Prostate gland (tissue), 2 donors: ENCODE results near the gene OVOL1. TPM values are rescaled to one million over a fixed set of nuclear protein-coding genes. Genes with fewer than 3 reads are reported as not detected.

Experiments used
- DNase-seq: peaks from one replicate; pipeline ENCODE4 v3.0.0-alpha.2; 2019; ENCODE audit warnings: low spot score
- H3K27ac ChIP-seq, 2 donors: fragments of 200-600 bp; sonication (generic); 2 replicates each; pipeline ENCODE4 v1.5.1; 2017 to 2019
- H3K27me3 ChIP-seq: fragments of 200-600 bp; sonication (generic); replicated peaks from 2 replicates; pipeline ENCODE4 v1.5.1; 2019; ENCODE audit not compliant: insufficient read depth
- H3K36me3 ChIP-seq, 2 donors: fragments of 200-600 bp; sonication (generic); 1 replicate in 1 of 2; 2 replicates in 1 of 2; pipeline versions ENCODE4 v1.5.1 to v1.8.1; 2017 to 2019
- H3K4me1 ChIP-seq: fragments of 200-600 bp; sonication (generic); replicated peaks from 2 replicates; pipeline ENCODE4 v1.5.1; 2019
- H3K4me3 ChIP-seq, 2 donors: fragments of 200-600 bp; sonication (generic); 2 replicates each; pipeline ENCODE4 v1.5.1; 2017 to 2019
- H3K9me3 ChIP-seq: fragments of 200-600 bp; sonication (generic); 2 replicates; pipeline ENCODE4 v1.5.1; 2017
- POLR2A ChIP-seq: fragments of 450-650 bp; IDR thresholded peaks from one replicate; pipeline ENCODE4 v1.6.1; 2016; ENCODE audit warnings: antibody characterized with exemption, mild to moderate bottlenecking
- POLR2AphosphoS5 ChIP-seq: sonication (generic); formaldehyde crosslinking; IDR thresholded peaks from one replicate; pipeline ENCODE4 v1.6.1; 2017; ENCODE audit warnings: antibody characterized with exemption
- WGBS: methylation state at CpG from one replicate; pipeline ENCODE4 v1.1.5; 2018; 5-methylcytosine and 5-hydroxymethylcytosine counted together
- intact Hi-C: fragments of 100-400 bp; cut with DNase I; formaldehyde crosslinking; loops from one replicate; pipeline ENCODE4 v1.14.2; 2022
- total RNA-seq, 2 donors: library from RNA; depleted of rRNA; stranded (reverse); fragments of >200 nt; gene quantifications; one replicate each; pipeline ENCODE4 v1.1.0, GENCODE V29; 2016
- TF ChIP-seq, protein P1 (sequence below), 4 experiments: fragments of 200-600 bp in 2 of 4; fragments of 450-650 bp in 2 of 4; sonication (generic) in 2 of 4; IDR thresholded peaks; 1 replicate in 3 of 4; 2 replicates in 1 of 4; pipeline ENCODE4 v1.5.1; 2016 to 2019; ENCODE audit warnings: antibody characterized with exemption in 4 of 4, mild to moderate bottlenecking in 2 of 4, moderate library complexity in 2 of 4

OVOL1 gene
- total RNA-seq, 2 donors from 2014 or later: 2.7 to 8.5 TPM

GRCh38 chr11:65781962-65782815 is 4.7 kb upstream of the OVOL1 start:
- H3K9me3 ChIP-seq: no peaks in the 10 kb centered on the region
- no peak overlapping the region for H3K4me3 ChIP-seq
- intact Hi-C loops: loop anchor here (2.0 to 5.0 kb wide), 2 partner anchors 37 to 70 kb away; partner anchors contain the start of gene KAT5
- TF ChIP-seq POLR2AphosphoS5 (no peak), POLR2A (no peak)
- TF ChIP-seq, protein P1, sequence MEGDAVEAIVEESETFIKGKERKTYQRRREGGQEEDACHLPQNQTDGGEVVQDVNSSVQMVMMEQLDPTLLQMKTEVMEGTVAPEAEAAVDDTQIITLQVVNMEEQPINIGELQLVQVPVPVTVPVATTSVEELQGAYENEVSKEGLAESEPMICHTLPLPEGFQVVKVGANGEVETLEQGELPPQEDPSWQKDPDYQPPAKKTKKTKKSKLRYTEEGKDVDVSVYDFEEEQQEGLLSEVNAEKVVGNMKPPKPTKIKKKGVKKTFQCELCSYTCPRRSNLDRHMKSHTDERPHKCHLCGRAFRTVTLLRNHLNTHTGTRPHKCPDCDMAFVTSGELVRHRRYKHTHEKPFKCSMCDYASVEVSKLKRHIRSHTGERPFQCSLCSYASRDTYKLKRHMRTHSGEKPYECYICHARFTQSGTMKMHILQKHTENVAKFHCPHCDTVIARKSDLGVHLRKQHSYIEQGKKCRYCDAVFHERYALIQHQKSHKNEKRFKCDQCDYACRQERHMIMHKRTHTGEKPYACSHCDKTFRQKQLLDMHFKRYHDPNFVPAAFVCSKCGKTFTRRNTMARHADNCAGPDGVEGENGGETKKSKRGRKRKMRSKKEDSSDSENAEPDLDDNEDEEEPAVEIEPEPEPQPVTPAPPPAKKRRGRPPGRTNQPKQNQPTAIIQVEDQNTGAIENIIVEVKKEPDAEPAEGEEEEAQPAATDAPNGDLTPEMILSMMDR (IDR thresholded peaks at IDR 0.05): no peak
- DNase-seq: no peak
- H3K27ac ChIP-seq: peak overlapping the region; percentile 72 to 80
- H3K36me3 ChIP-seq: peaks cover 0 to 7% of the 10 kb centered on the region in 2 donors
- H3K4me1 ChIP-seq: peaks cover 13% of the 10 kb centered on the region
- 72% methylated on average over 13 of the region's 13 CpGs for WGBS
- no peaks in the 10 kb centered on the region for H3K27me3 ChIP-seq

GRCh38 chr11:65782816-65783228 is 4.0 kb upstream of the OVOL1 start:
- Histone ChIP-seq H3K36me3 (peaks cover 0 to 6% of the 10 kb centered on the region in 2 donors), H3K27ac (no peak overlapping the region), H3K9me3 (no peaks in the 10 kb centered on the region), H3K4me3 (no peak overlapping the region), H3K4me1 (peaks cover 16% of the 10 kb centered on the region), H3K27me3 (no peaks in the 10 kb centered on the region)
- 77% methylated on average over 9 of the region's 9 CpGs for WGBS
- intact Hi-C loops: loop anchor here (5.0 kb wide), 1 partner anchor 71 kb away; the partner anchor contains the start of gene KAT5
- DNase-seq: no peak
- TF ChIP-seq POLR2A (no peak), POLR2AphosphoS5 (no peak)
- TF ChIP-seq, protein P1 (IDR thresholded peaks at IDR 0.05): no peak

GRCh38 chr11:65785319-65786007 is 1.4 kb upstream of the OVOL1 start:
- H3K9me3 ChIP-seq: no peaks in the 10 kb centered on the region
- intact Hi-C loops: no loop called here
- H3K27ac ChIP-seq: no peak overlapping the region
- no peak for TF ChIP-seq POLR2AphosphoS5
- TF ChIP-seq, protein P1 (IDR thresholded peaks at IDR 0.05): no peak
- TF ChIP-seq POLR2A: no peak
- no peak for DNase-seq
- H3K4me1 ChIP-seq: peaks cover 14% of the 10 kb centered on the region
- H3K4me3 ChIP-seq: no peak overlapping the region
- WGBS: 81% methylated on average over 8 of the region's 8 CpGs
- no peaks in the 10 kb centered on the region for H3K27me3 ChIP-seq
- H3K36me3 ChIP-seq: no peaks in the 10 kb centered on the region

- peaks cover 19% of the 10 kb centered on the region for H3K4me1 ChIP-seq
- DNase-seq: peak; percentile 50
- 18% methylated on average over 61 of the region's 74 CpGs for WGBS
- intact Hi-C loops: no loop called here
- H3K9me3 ChIP-seq: no peaks in the 10 kb centered on the region
- peak overlapping the region in 1 of 2 donors; percentile 43 for H3K4me3 ChIP-seq
- H3K27me3 ChIP-seq: no peaks in the 10 kb centered on the region
- TF ChIP-seq POLR2A (no peak), POLR2AphosphoS5 (no peak)
- TF ChIP-seq, protein P1 (IDR thresholded peaks at IDR 0.05): no peak
- no peaks in the 10 kb centered on the region for H3K36me3 ChIP-seq
- H3K27ac ChIP-seq: peak overlapping the region; percentile 40 to 75
These were observed 666 bp upstream of the OVOL1 start for GRCh38 chr11:65786008-65786785.
